HepG2 (cell line): Measurements from ENCODE around the gene MYO15A. TPM values are rescaled to one million over a fixed set of nuclear protein-coding genes. Genes with fewer than 3 reads are reported as not detected.

ENCODE experiments used
- ATAC-seq: fragments of 200-7000 bp; cut with Tn5 transposase; 3 replicates; pipeline ENCODE4 v1.9.1; 2020; ENCODE audit warnings: mild to moderate bottlenecking, moderate library complexity
- Bru-seq: library from RNA; stranded (reverse); fragments of 400-500 nt; gene quantifications from one replicate; lab custom pipeline; 2021; lab: Mats Ljungman, UMichigan
- BruChase-seq, 2 experiments: library from RNA; stranded (reverse); fragments of 400-500 nt; gene quantifications; one replicate each; lab custom pipeline; 2021; lab: Mats Ljungman, UMichigan
- BruUV-seq: library from RNA; stranded (reverse); fragments of 400-500 nt; replicated peaks from 2 replicates; lab custom pipeline; 2021; lab: Mats Ljungman, UMichigan
- CTCF ChIA-PET: fragments of 300-600 bp; formaldehyde crosslinking; extraction: SDS; loops from one replicate; lab custom pipeline; 2021; ENCODE audit warnings: low total read pairs, inconsistent platforms, low intra/inter-chr PET ratio; lab: Yijun Ruan, JAX
- POLR2A ChIA-PET: fragments of 350-600 bp; sonication (Branson Sonifier 250); formaldehyde crosslinking; loops from one replicate; lab custom pipeline; 2020; ENCODE audit warnings: antibody characterized with exemption, inconsistent platforms; lab: Yijun Ruan, JAX
- DNase-seq: peaks from one replicate; pipeline ENCODE4 v3.0.0-alpha.2; 2015; ENCODE audit warnings: low spot score
- FAIRE-seq: peaks from 3 replicates; lab custom pipeline; 2011; peaks lifted over from hg19 to GRCh38; lab: Jason Lieb, UNC
- H2AFZ ChIP-seq: one replicate; pipeline ENCODE4 v1.6.1; 2011; ENCODE audit warnings: low read length, inconsistent platforms
- H3K27ac ChIP-seq: fragments of 300-600 bp; 3 replicates; pipeline ENCODE4 v1.8.0; 2011; ENCODE audit warnings: mixed run types, mild to moderate bottlenecking, mixed read lengths, low read length, inconsistent platforms; ENCODE audit not compliant: insufficient read depth; ENCODE audit errors: extremely low read length
- H3K27me3 ChIP-seq, 2 experiments: fragments of 200-600 bp in 1 of 2; 2 replicates in 1 of 2; 3 replicates in 1 of 2; pipeline versions ENCODE4 v1.6.0 to v1.8.0; 2011; ENCODE audit warnings: low read length in 2 of 2, mild to moderate bottlenecking in 2 of 2, moderate library complexity in 2 of 2, inconsistent platforms in 1 of 2; ENCODE audit not compliant: insufficient read depth in 2 of 2, control insufficient read depth in 1 of 2
- H3K36me3 ChIP-seq, 2 experiments: fragments of 200-600 bp in 1 of 2; replicated peaks in 1 of 2; 2 replicates in 1 of 2; 3 replicates in 1 of 2; pipeline versions ENCODE4 v1.5.1 to v1.8.0; 2011; ENCODE audit warnings: low read length in 2 of 2, inconsistent platforms in 1 of 2; ENCODE audit not compliant: insufficient read depth in 2 of 2, control insufficient read depth in 1 of 2
- H3K4me1 ChIP-seq: 2 replicates; pipeline ENCODE4 v1.5.1; 2012; ENCODE audit warnings: low read length, inconsistent platforms; ENCODE audit not compliant: insufficient read depth
- H3K4me2 ChIP-seq: 2 replicates; pipeline ENCODE4 v1.6.0; 2011; ENCODE audit warnings: low read depth, low read length, inconsistent platforms
- H3K4me3 ChIP-seq, 3 experiments: fragments of 200-600 bp in 1 of 3; sonication (generic), shearing (Covaris generic) in 1 of 3; replicated peaks in 1 of 3; 2 replicates each; pipeline ENCODE4 v1.5.1; 2011 to 2016; ENCODE audit warnings: low read length in 3 of 3, inconsistent platforms in 2 of 3, low read depth in 2 of 3, mild to moderate bottlenecking in 2 of 3, control low read depth in 1 of 3, mixed read lengths in 1 of 3; ENCODE audit not compliant: insufficient read depth in 1 of 3
- H3K79me2 ChIP-seq: one replicate; pipeline ENCODE4 v1.6.1; 2011; ENCODE audit warnings: low read length, inconsistent platforms; ENCODE audit not compliant: insufficient read depth
- H3K9ac ChIP-seq: 2 replicates; pipeline ENCODE4 v1.6.0; 2011; ENCODE audit warnings: mild to moderate bottlenecking, low read depth, low read length, inconsistent platforms; ENCODE audit not compliant: insufficient read depth
- H3K9me3 ChIP-seq: 2 replicates; pipeline ENCODE4 v1.5.1; 2012; ENCODE audit warnings: mild to moderate bottlenecking, low read length
- H4K20me1 ChIP-seq: 2 replicates; pipeline ENCODE4 v1.6.0; 2011; ENCODE audit warnings: inconsistent platforms, mild to moderate bottlenecking, low read length, moderate library complexity; ENCODE audit not compliant: insufficient read depth
- AGO2 ChIP-seq: fragments of 200-400 bp; formaldehyde crosslinking; optimal IDR thresholded peaks from 2 replicates; pipeline ENCODE3; 2017; ENCODE audit warnings: mild to moderate bottlenecking, low read depth, low read length, moderate library complexity
- AKAP8 ChIP-seq: sonication (generic); formaldehyde crosslinking; IDR thresholded peaks from 2 replicates; pipeline ENCODE4 v1.5.1; 2020; ENCODE audit warnings: mild to moderate bottlenecking, missing genetic modification reagents
- GATAD2A ChIP-seq: IDR thresholded peaks from 2 replicates; pipeline ENCODE4 v1.6.1; 2016
- KDM2A ChIP-seq: sonication (generic); formaldehyde crosslinking; IDR thresholded peaks from 2 replicates; pipeline ENCODE4 v1.4.0; 2020; ENCODE audit warnings: low read depth, missing genetic modification reagents, borderline replicate concordance
- PCBP2 ChIP-seq: fragments of 200-400 bp; formaldehyde crosslinking; optimal IDR thresholded peaks from 2 replicates; pipeline ENCODE3; 2018; ENCODE audit warnings: low read length, low read depth; ENCODE audit not compliant: poor library complexity, severe bottlenecking
- RBM22 ChIP-seq: fragments of 200-400 bp; formaldehyde crosslinking; optimal IDR thresholded peaks from 2 replicates; pipeline ENCODE3; 2017; ENCODE audit warnings: mild to moderate bottlenecking, low read length, moderate library complexity
- ZNF766 ChIP-seq: sonication (generic); formaldehyde crosslinking; IDR thresholded peaks from 2 replicates; pipeline ENCODE4 v1.5.0; 2020; ENCODE audit warnings: missing genetic modification reagents, borderline replicate concordance
- ZNF775 ChIP-seq: sonication (generic); formaldehyde crosslinking; IDR thresholded peaks from 2 replicates; pipeline ENCODE4 v1.4.0; 2020; ENCODE audit warnings: missing genetic modification reagents, mild to moderate bottlenecking, moderate library complexity, borderline replicate concordance
- WGBS: methylation state at CpG from one replicate; pipeline ENCODE4 v1.1.6; 2017; ENCODE audit warnings: low lambda C conversion rate; 5-methylcytosine and 5-hydroxymethylcytosine counted together
- in situ Hi-C: cut with HindIII; loops from 2 replicates; pipeline ENCODE4 v1.10.0; 2017; ENCODE audit warnings: low pct_unique_long_range_greater_than_20kb; ENCODE audit not compliant: extremely low pct_ligation_motif_present
- intact Hi-C: fragments of 100-400 bp; cut with micrococcal nuclease; formaldehyde crosslinking; loops from one replicate; pipeline ENCODE4 v1.10.0; 2022; ENCODE audit not compliant: unreplicated experiment
- long read RNA-seq, 2 experiments: library from RNA in 1 of 2; library from polyadenylated mRNA in 1 of 2; stranded (forward) in 1 of 2; unstranded in 1 of 2; transcript quantifications; one replicate each; pipeline ENCODE4 v2.0.0, GENCODE V29; 2019 to 2022
- polyA minus RNA-seq, 3 experiments: library from RNA; depleted of rRNA, polyadenylated mRNA; stranded (reverse); fragments of >200 nt; gene quantifications; 2 replicates each; pipeline ENCODE4 v1.2.3, GENCODE V29; 2011; ENCODE audit warnings: low replicate concordance in 1 of 3
- polyA plus RNA-seq, 8 experiments: library from polyadenylated mRNA; depleted of rRNA in 3 of 8; stranded (reverse) in 7 of 8; unstranded in 1 of 8; fragments of >200 nt; fragmentation: Illumina TruSeq in 4 of 8; extraction: Trizol in 4 of 8; gene quantifications; 2 replicates each; pipeline versions ENCODE4 v1.2.1 to v1.2.3, GENCODE V29; 2011 to 2016; ENCODE audit warnings: low read depth in 4 of 8, missing spikeins in 1 of 8, mixed read lengths in 1 of 8; ENCODE audit not compliant: insufficient read depth in 1 of 8
- total RNA-seq, 5 experiments: library from RNA; depleted of rRNA; stranded (reverse); fragments of >200 nt; fragmentation: Illumina TruSeq; extraction: Trizol; gene quantifications; 2 replicates each; pipeline ENCODE4 v1.2.3, GENCODE V29; 2016; ENCODE audit warnings: low read depth in 1 of 5

Gene MYO15A, protein sequence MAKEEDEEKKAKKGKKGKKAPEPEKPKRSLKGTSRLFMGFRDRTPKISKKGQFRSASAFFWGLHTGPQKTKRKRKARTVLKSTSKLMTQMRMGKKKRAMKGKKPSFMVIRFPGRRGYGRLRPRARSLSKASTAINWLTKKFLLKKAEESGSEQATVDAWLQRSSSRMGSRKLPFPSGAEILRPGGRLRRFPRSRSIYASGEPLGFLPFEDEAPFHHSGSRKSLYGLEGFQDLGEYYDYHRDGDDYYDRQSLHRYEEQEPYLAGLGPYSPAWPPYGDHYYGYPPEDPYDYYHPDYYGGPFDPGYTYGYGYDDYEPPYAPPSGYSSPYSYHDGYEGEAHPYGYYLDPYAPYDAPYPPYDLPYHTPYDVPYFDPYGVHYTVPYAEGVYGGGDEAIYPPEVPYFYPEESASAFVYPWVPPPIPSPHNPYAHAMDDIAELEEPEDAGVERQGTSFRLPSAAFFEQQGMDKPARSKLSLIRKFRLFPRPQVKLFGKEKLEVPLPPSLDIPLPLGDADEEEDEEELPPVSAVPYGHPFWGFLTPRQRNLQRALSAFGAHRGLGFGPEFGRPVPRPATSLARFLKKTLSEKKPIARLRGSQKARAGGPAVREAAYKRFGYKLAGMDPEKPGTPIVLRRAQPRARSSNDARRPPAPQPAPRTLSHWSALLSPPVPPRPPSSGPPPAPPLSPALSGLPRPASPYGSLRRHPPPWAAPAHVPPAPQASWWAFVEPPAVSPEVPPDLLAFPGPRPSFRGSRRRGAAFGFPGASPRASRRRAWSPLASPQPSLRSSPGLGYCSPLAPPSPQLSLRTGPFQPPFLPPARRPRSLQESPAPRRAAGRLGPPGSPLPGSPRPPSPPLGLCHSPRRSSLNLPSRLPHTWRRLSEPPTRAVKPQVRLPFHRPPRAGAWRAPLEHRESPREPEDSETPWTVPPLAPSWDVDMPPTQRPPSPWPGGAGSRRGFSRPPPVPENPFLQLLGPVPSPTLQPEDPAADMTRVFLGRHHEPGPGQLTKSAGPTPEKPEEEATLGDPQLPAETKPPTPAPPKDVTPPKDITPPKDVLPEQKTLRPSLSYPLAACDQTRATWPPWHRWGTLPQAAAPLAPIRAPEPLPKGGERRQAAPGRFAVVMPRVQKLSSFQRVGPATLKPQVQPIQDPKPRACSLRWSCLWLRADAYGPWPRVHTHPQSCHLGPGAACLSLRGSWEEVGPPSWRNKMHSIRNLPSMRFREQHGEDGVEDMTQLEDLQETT (N-terminal part only)
- total RNA-seq (2016; rRNA removed; fragmentation: Illumina TruSeq; extraction: Trizol) (0.07 and 0.18 TPM in 2 replicates), polyA plus RNA-seq (2011; rRNA removed) (0.20 and 0.35 TPM in 2 replicates), polyA minus RNA-seq (2011; rRNA and poly(A)+ RNA removed; ENCODE audit: low replicate concordance) (0.02 and 0.28 TPM in 2 replicates), Bru-seq, nascent RNA (percentile 14 among the genes with signal in this experiment), BruChase-seq, experiment 1, labeled RNA remaining after a 6-hour chase (percentile 9 among the genes with signal in this experiment), BruChase-seq, experiment 2, labeled RNA remaining after a 2-hour chase (percentile 19 among the genes with signal in this experiment)
- total RNA-seq (2016; cell fraction: cytosol; rRNA removed; fragmentation: Illumina TruSeq; extraction: Trizol; ENCODE audit: low read depth) = not detected in 2 replicates
- total RNA-seq (2016; cell fraction: insoluble cytoplasmic fraction; rRNA removed; fragmentation: Illumina TruSeq; extraction: Trizol) = 0.11 TPM in 1 of 2 replicates, not detected in the other
- not detected in 2 replicates for total RNA-seq (2016; cell fraction: membrane; rRNA removed; fragmentation: Illumina TruSeq; extraction: Trizol)
- total RNA-seq (2016; cell fraction: nucleus; rRNA removed; fragmentation: Illumina TruSeq; extraction: Trizol) = not detected in 2 replicates
- polyA plus RNA-seq (2011; cell fraction: cytosol; rRNA removed) = 0.01 and 0.04 TPM in 2 replicates
- 2.3 and 2.8 TPM in 2 replicates for polyA plus RNA-seq (2011; cell fraction: nucleus; rRNA removed)
- 0.23 and 0.32 TPM in 2 replicates for polyA plus RNA-seq (2012)
- polyA plus RNA-seq (2016; cell fraction: cytosol; fragmentation: Illumina TruSeq; extraction: Trizol; ENCODE audit: low read depth) = not detected in 2 replicates
- not detected in 2 replicates for polyA plus RNA-seq (2016; cell fraction: insoluble cytoplasmic fraction; fragmentation: Illumina TruSeq; extraction: Trizol; ENCODE audit: low read depth)
- polyA plus RNA-seq (2016; cell fraction: membrane; fragmentation: Illumina TruSeq; extraction: Trizol; ENCODE audit: low read depth) = not detected in 2 replicates
- 0.56 and 0.60 TPM in 2 replicates for polyA plus RNA-seq (2016; cell fraction: nucleus; fragmentation: Illumina TruSeq; extraction: Trizol; ENCODE audit: insufficient read depth, low read depth)
- polyA minus RNA-seq (2011; cell fraction: cytosol; rRNA and poly(A)+ RNA removed) = not detected in 2 replicates
- 0.52 and 0.75 TPM in 2 replicates for polyA minus RNA-seq (2011; cell fraction: nucleus; rRNA and poly(A)+ RNA removed)
- long read RNA-seq, experiment 1 = 0 reads
- long read RNA-seq, experiment 2 = 0 reads

DNA sequence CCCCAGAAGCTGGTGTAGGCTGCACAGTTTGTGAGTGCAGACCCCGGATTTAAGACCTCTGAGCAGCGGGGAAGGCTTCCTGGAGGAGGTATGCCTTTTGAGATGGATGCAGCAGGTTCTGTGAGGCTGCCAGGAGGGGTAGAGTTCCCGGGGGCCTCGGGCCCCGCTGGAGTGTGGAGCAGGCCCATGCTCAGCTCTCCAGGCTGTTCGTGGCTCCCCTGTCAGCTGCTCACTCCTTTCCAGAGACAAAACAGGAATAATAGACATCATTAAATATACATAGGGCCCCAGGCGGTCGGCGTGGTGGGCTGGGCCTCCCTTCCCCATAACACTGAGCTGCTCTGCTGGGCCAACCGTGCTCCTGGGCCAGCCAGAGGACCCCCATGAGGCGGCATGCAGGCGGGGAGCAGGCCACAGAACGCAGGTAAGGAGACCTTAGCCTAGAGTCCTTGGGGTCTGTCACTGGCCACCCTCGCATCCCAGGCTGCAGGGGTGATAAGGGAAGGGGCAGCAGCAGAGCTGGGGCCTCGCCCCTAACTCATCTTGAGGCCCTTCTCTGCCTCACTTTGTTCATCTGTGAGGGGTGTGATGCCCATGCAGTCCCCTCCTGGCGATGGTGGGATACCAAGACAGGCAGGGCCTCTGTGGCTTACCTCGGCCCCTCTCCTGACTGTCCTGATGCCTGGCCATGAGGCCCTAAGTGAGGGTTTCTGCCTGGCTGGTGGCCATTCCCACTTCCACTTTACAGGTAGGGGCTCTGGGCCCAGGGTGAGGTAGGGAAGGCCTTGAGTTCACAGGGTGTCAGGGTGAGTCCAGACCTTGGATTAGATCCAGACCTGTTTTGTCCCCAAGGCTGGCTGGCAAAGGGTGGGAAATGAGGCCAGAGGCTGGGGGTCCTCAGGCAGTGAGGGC is at the start of gene MYO15A:
MYO15A (plus strand) TSS at position 356 of the 912 bp plus-strand sequence. CDS start 10,045 bp downstream, outside the sequence.
- FAIRE-seq (no peak), ATAC-seq (no peak; the same call in 2 of the 3 replicates), DNase-seq (no peak)
- TF ChIP-seq RBM22 (peak; percentile 67), GATAD2A (no peak), ZNF766 (CRISPR knock-in tag) (no peak), KDM2A (peak; percentile 33; the same call in 1 of the 2 replicates), AGO2 (peak; percentile 47), ZNF775 (CRISPR knock-in tag) (no peak), AKAP8 (CRISPR knock-in tag) (0 out of 2 replicates have a peak, but pooled peaks have one; percentile 11), PCBP2 (no peak)
- peaks cover 1 to 8% of the 10 kb centered on the region in 2 experiments; a peak in 1 of 5 replicates for H3K36me3 ChIP-seq
- no peaks in the 10 kb centered on the region for H3K79me2 ChIP-seq
- H3K4me2 ChIP-seq = no peak within 1 kb of the TSS
- intact Hi-C loops (no loop called here), in situ Hi-C loops (loop anchor here (25.0 kb wide), 1 partner anchor 96 kb away; no protein-coding TSS in a partner anchor)
- no peak within 1 kb of the TSS for H3K4me3 ChIP-seq
- no peak within 1 kb of the TSS for H3K27ac ChIP-seq
- H4K20me1 ChIP-seq = no peaks in the 10 kb centered on the region
- H3K9me3 ChIP-seq = no peaks in the 10 kb centered on the region
- peaks cover 9% of the 10 kb centered on the region for H3K4me1 ChIP-seq
- no peak within 1 kb of the TSS for H2AFZ ChIP-seq
- H3K27me3 ChIP-seq = no peaks in the 10 kb centered on the region
- 100% methylated on average over 4 of the region's 17 CpGs for WGBS
- POLR2A ChIA-PET = no interaction called here
- CTCF ChIA-PET = no interaction called here
- BruUV-seq = no TSS peak
- no peak within 1 kb of the TSS for H3K9ac ChIP-seq
